GDM1 (cell line): ENCODE data around the gene VWA8.
"Not testable (repeated sequence)": the region's sequence is repeated elsewhere in the genome, so short reads cannot be mapped to it uniquely, and the experiment has no call there.

ENCODE experiments used
- DNase-seq: peaks from one replicate; lab custom pipeline; 2025; lab: John Stamatoyannopoulos, UW

Gene VWA8

DNA sequence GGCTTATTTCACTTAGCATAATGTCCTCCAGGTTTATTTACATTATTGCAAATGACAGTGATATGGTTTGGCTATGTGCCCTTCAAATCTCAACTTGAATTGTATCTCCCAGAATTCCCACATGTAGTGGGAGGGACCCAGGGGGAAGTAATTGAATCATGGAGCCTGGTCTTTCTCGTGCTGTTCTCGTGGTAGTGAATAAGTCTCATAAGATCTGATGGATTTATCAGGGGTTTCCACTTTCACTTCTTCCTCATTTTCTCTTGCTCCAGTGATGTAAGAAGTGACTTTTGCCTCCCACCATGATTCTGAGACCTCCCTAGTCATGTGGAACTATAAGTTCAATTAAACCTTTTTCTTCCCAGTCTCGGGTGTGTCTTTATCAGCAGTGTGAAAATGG lies 109.6 kb downstream of the VWA8 start:
- DNase-seq, result no peak

DNA sequence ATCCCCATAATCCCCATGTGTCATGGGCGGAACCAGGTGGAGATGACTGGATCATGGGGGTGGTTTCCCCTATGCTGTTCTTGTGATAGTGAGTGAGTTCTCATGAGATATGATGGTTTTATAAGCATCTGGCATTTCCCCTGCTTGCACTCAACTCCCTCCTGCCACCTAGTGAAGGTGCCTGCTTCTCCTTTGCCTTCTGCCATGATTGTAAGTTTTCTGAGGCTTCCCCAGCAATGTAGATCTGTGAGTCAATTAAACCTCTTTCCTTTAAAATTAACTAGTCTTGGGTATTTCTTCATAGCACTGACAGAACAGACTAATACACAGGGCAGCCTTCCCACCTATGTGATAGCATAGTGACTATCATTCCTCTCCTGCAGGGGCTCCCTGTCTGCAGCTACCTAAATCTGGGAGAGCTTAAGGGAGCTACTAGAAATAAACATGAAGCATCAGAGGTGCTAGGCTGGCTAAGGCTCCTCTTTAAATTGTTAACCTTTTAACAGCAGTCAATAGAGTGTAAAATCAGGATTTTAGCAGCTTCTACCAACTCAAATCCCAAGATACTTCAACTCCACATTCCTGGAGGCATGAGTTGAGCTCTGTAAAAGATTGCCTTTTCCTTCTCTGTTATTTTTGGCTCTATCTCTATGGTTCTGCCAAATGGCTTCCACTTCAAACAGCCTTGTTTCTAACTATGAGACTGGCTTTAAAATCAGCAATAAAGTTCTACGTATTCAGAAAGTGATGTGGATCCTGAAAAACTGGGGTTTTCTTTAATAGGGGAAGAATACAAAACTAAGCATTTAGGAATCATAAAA lies 112.3 kb downstream of the VWA8 start:
- no peak for DNase-seq

DNA sequence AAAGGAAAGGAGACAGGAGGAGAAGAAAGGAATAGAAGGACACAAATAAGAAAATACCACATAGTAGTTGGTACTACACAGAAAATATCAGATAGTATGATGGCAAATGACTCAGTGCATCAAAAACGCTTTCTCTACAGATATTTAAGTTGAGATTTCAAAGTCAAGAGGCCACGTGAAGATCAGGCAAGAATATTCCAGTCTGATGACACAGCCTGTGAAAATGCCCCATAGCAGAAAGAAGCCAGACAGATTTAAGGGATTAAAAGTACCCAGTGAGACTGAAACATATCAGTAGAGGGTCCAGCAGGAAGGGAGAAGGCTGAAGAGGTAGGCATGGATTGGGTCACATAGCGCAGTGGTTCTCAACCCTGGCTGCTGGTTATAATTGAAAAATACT lies 113.7 kb downstream of the VWA8 start:
- DNase-seq, result no peak

DNA sequence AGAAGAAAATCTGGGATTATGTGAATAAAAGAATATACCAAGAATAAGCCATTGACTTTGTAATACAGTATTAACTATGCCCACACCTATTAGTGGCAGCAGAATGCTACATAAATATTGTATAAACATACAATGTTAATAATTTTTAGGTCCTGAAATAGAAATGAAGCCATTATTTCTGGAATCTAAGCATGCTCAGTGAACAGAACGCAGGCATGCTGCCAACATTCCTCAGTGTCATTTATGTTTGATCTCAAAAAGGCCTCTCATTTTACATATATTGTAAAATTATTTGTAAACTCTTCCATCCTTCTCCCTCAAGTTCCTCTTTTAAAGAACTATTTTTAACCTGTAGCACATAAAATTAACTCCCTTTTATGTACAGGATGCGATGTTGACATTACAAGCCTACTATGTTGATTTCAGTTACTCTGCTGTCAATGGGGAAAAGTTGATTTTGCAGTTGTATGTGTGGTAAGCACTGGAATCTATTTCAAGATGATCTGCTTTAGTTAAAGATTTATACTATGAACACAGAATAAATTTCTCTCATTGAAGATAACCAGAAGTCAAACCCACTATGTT lies 118.8 kb downstream of the VWA8 start:
- no peak for DNase-seq

DNA sequence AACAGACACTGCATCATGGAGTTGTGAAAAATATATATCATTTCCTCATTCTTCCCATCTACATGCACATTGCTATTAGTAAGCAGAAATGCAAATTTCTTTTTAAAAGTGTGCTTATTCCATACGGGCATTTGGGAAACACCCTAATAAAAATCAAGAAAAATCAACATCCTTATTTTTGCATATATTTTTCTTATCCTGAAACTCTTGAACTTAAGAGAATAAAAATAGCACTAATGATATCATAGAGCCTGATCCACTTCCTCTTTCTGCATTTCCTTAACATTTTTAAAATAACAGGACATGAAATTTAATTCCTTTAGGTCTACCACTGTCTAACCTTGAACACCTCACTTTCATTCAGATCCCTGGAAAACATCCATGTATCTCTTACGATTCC lies 123.3 kb downstream of the VWA8 start:
- DNase-seq, result no peak

DNA sequence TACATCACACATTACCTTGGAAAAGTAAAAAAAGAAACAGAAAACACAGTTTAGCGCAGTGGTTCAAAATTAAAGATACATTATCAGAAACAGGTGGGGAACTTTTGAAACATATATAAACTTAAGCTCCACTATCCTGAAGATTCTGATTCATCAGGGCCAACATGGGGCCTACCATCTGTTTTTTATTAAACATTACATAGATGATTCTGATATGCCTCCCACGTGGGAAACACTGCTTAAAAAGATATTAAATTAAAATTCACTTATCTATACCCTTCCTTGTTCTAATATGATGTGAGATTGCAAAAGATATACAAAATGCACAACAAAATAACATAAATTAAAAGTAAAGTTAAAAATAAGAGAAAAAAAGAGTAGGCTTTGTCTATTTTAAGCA lies 125.0 kb downstream of the VWA8 start:
- no peak for DNase-seq

DNA sequence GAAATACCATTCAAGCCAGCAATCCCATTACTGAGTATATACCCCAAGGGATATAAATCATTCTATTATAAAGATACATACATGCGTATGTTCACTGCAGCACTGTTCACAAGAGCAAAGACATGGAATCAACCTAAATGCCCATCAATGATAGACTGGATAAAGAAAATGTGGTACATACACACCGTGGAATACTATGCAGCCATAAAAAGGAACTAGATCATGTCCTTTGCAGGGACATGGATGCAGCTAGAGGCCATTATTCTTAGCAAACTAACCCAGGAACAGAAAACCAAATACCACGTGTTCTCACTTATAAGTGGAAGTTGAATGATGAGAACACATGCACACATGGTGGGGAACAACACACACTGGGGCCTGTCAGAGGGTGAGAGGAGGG lies 126.2 kb downstream of the VWA8 start:
- DNase-seq, result not testable (repeated sequence)

DNA sequence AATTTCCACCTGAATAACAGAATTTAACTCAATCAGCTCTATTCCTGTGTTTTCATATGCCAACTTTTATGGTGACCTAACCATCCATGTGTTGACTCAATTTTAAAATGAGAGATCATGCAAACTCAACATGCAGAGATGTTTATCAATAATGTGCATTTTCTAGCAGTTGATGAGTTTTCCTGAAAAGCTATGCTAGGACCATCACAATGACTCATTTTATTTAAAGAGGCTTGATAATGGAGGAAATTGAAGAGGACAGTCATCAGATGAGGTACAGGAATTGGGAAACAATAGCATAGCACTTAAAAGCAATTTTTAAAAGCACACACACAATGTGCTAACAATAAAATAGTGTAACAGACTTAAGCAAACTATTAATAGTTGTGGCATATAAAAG lies 127.1 kb downstream of the VWA8 start:
- DNase-seq, result no peak

DNA sequence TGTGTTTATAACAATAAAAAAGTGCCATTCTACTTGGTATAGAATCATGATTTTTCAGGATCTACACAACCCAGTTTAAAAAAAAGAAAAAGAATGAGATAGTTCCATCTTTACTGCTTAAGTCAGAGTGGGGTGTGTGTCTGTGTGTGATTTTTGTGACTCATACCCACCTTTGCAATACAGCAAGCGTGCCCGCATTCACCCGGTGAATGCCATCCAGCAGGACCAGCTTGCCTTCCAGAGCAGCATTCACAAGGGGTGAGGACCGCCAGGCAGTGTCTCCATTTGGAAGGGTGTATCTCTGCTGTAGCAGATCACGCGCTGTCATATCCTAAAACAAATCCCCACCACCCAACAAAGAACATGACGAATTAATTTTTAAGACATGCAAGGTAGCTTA lies 127.7 kb downstream of the VWA8 start:
- DNase-seq, result no peak

DNA sequence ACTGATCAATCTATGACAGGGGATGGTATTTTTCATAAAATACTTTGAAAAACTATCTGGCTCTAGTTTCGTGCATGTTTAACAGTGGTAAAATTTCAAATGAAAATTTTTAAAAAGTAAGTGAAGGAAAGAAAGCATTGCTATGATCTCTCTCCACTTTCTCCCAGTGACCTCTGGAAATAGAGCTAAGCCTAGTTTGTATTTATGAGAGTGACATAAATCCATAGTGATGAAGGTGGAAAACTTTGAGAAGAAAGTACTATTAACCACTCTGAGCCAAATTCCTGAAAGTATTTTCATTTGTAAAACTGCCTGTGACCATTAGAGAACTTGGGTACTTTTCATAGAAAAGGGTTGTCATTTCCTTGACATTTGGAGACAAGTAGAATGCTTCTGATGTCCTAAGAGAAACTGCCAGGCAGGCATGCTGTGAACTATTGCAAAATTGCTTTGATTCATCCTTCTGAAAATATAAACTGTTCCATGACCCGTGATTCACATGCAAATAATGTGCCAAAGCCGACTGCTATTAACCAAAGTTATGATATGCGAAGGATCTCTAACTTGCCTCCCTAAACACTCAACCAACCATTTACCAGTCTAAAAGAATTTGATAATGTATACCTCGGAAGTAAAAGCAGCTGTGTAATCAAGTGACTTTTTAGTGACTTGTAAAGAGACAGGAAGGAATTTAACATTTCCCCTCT lies 133.2 kb downstream of the VWA8 start:
- no peak for DNase-seq

DNA sequence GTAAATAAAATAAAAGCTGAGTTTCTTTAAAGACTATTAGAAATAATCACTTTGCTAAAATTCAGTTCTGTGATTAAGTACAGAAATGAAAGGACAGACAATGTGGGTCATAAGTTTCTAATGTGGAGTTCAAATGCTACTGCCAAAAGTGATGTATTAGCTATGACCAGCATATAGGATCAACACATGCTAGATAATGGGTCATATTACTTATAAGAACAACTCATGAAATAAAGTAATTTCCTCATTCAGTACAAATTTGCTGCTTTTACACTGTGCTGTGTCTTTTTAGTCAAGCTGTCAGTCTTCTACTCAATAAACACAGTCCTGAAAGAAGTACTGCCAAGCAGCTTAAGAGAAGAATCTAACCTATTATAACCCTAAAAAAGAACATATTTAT lies 135.2 kb downstream of the VWA8 start:
- no peak for DNase-seq

DNA sequence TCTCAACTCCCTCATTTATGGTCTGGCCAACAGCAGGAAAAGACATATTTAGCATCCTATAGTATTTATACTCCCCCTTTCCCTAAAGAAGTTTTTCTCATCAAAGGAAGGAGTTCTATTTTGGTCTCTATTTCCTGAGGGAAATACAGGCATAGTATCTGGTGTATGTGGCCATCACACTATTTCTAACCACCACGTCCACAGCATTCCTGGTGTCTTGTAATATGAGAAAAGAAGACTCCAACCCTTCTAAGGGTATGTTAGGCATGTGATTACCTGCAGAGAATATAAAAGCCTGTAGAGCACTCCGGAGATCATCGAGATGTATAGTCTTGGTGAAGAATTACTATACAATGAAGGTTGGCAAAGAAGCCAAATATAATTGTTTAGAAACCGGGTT lies 137.4 kb downstream of the VWA8 start:
- no peak for DNase-seq

DNA sequence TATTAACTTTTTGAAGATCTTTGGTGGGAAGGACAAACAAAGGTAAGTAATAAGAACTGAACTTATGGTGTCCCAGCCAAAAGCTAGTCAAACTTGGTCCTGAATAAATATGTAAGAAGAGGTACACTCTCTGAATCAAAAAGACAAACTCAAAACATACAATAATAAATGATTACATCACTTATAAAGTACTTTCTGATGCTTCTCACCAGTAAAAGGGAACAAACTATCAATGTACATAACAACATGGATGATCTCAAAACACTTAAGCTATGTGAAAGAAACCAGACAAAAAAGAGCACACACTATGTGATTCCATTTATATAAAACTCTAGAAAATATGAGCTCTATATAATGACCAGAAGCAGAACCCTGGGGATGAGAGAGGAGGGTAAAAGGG lies 138.3 kb downstream of the VWA8 start:
- DNase-seq, result no peak

DNA sequence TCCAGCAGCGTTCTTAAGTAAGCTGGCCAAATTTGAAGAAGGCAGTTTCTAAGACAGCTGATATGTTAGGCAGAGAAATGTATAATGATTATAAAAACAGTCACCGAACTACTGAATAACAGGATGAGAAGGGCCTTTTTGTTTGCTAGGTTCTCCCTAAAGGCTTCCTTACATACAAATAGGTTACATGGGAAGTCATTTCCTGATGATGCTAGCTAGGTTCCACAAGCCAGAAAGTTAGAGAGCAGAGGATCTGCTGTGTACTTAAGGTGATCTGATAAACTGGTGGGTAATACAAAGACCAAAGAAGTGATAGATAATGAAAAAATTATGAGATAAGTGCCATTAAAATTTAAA lies 139.7 kb downstream of the VWA8 start:
- DNase-seq, result no peak

DNA sequence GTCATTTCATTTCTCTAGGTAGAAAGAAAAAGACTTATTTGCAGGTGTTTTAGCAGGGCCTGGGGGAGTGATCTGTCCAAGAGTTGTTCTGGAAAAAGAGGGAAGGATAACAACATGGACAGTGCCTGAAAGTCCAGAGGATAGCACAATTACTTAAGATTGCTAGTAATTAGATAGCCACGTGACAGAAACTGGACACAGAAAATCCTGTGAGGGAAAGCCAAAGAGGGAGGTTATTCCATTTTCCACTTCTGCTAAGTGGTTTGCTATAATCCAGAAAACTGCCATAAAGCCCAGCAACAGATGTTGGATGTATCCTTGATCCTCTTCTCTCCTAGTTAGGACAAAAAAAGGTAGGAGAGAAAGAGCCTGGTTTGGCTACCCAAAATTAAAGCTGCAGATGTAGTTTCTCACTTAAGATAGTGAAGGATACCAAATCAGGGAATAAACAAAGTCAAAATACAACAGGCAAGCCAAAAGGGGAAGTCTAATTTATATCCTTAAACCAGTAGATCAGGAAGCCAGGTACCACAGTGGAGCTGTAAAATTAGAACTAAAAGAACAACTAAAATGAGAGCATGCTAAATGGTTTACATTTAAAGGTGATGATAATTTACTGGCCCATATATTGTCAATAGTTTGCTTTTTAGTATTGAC lies 140.2 kb downstream of the VWA8 start:
- DNase-seq, result peak; percentile 7

DNA sequence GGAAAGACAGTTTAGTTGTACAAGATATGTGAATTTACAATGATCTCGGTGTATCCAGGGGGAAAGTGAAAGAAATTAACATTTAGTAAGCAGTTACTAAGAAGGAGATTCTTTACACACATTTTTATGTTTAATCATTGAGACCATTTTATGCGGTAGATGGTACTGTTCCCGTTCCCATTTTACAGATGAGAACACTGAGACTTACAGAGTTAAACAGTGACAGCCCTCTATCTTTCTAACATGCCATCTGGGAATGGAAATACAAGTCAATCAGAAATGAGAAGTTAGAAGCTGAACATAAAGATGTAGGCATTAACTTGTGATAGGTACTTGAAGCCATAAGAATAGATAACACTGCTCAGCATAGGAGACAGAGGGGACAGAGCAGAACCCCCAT lies 144.9 kb downstream of the VWA8 start:
- DNase-seq, result no peak

DNA sequence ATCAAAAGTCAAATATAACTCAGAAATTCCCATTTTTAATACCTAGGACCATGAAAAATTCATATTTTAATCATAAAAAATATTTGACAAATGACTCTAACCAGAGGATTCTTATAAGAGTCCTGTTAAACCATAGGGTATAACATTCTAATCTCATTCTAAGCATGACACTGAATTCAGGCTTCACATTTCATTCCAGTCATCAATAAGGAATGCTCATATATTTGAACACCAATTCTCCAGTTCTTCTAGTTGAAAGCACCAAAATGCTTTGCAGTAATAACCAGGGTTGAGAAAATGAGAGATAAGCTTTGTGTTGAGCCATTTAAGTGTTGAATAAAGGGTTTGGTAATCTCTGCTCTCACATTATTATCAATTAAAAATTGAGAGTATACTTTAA lies 147.5 kb downstream of the VWA8 start:
- DNase-seq, result no peak

DNA sequence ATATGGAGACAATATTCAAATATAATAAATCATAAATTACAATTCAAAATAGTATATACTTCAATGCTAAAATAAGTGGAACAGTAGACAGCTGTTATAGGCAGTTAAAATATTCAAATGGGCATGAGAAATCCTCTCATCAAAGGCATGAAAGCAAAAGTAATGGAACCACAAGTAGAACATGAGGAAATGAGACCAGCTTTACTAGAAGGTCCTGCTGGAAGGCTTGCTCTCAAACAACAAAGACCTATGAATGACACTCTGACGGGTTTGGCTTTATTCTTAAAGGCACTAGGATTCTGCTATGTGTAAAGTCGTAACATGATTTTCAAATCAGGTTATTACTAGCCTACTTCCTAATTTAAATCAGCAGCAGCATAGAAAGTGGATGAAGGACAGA lies 148.1 kb downstream of the VWA8 start:
- no peak for DNase-seq

DNA sequence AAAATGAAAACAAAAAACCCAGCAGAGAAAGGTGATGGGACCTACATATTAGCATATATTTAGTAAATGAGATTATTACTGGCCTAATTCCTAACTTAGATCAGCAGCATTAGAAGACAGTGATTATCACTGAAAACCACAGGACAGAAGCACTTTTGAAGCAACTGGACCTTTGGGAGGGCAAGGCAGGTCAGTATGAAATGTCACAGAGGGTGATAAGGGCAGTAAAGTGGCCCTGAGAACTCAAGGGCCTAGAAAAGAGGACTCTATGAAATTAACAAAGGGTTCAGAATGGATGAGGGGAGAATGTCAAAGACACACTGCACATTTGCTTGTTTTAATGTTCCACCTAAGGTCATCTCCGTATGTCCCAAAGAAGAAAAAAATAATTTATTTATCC lies 148.7 kb downstream of the VWA8 start:
- DNase-seq, result no peak

DNA sequence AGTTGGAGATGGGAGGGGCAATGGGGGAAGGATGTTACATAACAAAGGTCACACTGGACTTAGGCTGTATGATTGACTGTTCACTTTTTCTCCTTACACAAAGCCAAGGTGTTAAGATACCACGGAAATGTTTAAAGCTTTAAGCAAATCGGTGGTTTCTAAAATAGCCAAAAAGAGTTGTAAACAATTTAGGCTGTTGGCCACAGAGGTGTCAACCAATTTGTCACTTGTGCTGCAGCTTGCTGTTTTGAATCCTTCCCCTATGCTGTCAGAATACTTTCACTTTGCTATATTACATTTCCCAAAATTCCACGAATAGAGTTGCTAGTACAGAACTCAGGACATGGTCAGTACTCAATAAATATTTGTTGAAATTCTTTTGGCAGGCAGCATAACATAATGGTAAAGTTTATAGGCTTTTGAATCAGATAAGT lies 149.3 kb downstream of the VWA8 start:
- no peak for DNase-seq

DNA sequence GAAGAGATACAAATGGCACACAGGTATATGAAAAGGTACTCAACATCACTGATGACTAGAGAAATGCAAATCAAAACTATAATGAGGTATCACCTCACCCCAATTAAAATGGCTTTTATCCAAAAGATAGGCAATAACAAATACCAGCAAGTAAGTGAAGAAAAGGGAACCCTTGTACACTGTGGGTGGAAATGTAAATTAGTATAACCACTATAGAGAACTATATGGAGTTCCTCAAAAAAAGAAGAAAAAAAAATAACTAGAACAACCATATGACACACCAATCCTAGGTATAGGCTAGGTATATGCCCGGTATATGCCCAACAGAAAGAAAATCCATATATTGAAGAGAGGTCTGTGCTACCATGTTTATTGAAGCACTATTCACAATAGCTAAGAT lies 150.9 kb downstream of the VWA8 start:
- no peak for DNase-seq

DNA sequence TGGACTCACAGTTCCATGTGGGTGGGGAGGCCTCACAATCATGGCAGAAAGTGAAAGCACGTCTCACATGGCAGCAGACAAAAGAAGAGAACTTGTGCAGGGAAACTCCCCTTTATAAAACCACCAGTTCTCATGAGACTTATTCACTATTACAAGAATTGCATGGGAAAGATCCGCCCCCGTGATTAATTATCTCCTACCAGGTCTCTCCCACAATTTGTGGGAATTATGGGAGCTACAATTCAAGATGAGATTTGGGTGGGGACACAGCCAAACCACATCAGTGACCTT lies 157.5 kb downstream of the VWA8 start:
- DNase-seq, result not testable (repeated sequence)
